Hair follicular keratinocyte (primary cell): ENCODE results near the gene COMT. TPM values are rescaled to one million over a fixed set of nuclear protein-coding genes. Genes with fewer than 3 reads are reported as not detected.

Experiments
- total RNA-seq: library from RNA; depleted of rRNA; stranded (reverse); fragments of >200 nt; gene quantifications from 2 replicates; pipeline ENCODE4 v1.2.3, GENCODE V29; 2015

COMT gene
- 264 and 269 TPM in 2 replicates for total RNA-seq

DNA sequence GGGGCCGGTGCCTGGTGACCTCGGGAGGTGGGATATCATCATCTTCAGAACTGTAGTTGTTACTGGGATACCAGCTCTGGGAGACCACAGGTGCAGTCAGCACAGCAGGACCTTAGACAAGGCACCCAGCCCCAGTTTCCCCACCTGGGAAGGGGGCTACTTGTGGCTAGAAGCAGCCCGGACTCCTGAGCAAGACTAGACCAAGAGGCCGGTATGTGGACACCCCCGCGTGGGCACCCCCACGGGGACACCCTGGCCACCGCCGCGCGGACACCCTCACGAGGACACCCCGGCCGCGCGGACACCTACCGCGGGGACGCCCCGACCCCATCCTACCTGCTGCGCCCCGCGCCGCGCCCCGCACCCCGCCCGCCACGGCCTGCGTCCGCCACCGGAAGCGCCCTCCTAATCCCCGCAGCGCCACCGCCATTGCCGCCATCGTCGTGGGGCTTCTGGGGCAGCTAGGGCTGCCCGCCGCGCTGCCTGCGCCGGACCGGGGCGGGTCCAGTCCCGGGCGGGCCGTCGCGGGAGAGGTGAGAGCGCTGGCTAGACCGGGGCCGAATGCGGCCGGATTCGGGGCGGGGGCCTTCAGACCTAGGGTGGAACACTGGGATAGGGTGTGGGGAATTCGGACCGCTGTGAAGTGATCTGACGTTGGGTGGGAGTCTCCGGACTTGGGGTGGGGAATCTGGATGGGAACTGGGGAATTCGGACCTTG is at the start of gene COMT, which contains the start of gene TXNRD2:
COMT (plus strand) TSS at position 408 of the 718 bp plus-strand sequence. CDS start 20,755 bp downstream, outside the sequence.
TXNRD2 (minus strand) TSS at position 454 of the 718 bp plus-strand sequence; CDS start at position 439, 15 bp downstream.

DNA sequence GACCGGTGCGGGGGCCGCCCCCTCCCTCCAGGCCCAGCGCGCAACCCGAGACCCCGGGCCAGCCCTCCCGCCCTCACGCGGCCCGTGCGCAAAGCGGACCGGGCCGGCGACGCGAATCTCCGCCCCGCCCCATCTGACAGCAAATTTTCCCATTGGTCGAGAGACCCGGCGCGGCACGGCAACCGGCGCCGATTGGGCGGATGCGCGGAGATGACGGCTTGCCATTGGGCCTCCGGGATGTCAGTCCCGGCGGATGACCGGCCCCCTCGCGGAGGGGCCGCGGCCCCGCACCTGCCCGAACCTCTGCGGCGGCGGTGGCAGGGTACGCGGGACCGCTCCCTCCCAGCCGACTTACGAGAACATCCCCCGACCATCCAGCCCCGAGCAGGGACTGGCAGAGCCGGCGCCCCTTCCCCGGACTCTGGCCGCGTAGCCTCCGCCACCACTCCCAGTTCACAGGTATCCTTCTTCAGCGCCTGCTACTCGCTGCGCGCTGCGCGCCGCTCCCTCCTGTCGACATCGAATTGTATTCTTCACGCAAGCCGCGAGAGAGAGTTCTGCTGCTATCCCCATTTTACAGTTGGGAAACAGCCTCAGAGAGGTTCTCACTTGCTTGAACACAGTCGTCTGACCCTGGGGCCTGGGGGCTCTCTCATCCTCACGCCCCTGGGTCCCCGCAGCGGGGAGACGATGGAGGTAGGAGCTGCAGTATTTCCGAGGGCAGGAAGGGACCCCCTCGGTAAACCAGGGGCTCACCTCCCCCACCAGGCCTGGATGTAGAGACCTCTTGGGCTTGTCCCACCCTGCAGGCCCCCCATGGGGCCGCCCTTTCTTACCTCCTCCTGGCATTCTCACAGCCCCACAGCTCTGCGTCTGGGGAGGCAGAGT is 75.4 kb downstream of the COMT start, which contains the start of gene ARVCF:
ARVCF (minus strand) TSS at position 90 of the 888 bp plus-strand sequence. CDS start 26,029 bp downstream, outside the sequence.

Other genes with a start within 250 kb of the COMT start
- gene SEPTIN5, start 227.3 kb upstream of the COMT start, total RNA-seq = 2.6 and 14.9 TPM in 2 replicates
- gene GP1BB, start 218.2 kb upstream of the COMT start, total RNA-seq = 2.8 and 2.9 TPM in 2 replicates
- 13.7 and 22.6 TPM in 2 replicates for gene TBX1, start 181.0 kb upstream of the COMT start, total RNA-seq
- 25.3 and 35.2 TPM in 2 replicates for gene GNB1L, start 86.9 kb upstream of the COMT start, total RNA-seq
- 10.5 and 13.6 TPM in 2 replicates for gene RTL10, start 86.9 kb upstream of the COMT start, total RNA-seq
- 9.5 and 13.8 TPM in 2 replicates for gene TXNRD2, start within 50 bp of the COMT start, total RNA-seq
- 15.1 and 16.1 TPM in 2 replicates for gene ARVCF, start 75.1 kb downstream of the COMT start, total RNA-seq
- 16.3 and 18.7 TPM in 2 replicates for gene TANGO2, start 79.3 kb downstream of the COMT start, total RNA-seq
- 10.7 and 11.0 TPM in 2 replicates for gene DGCR8, start 138.5 kb downstream of the COMT start, total RNA-seq
- 421 and 961 TPM in 2 replicates for gene RANBP1, start 174.3 kb downstream of the COMT start, total RNA-seq
- 28.1 and 35.6 TPM in 2 replicates for gene TRMT2A, start 175.5 kb downstream of the COMT start, total RNA-seq
- 15.9 and 16.7 TPM in 2 replicates for gene ZDHHC8, start 190.0 kb downstream of the COMT start, total RNA-seq
- not detected in 2 replicates for gene CCDC188, start 209.3 kb downstream of the COMT start, total RNA-seq